GM18505 (cell line): Measurements from ENCODE around the gene CPZ.

ENCODE experiments used
- ATAC-seq: cut with Tn5 transposase; IDR thresholded peaks from one replicate; pipeline ENCODE4 v1.9.1; 2021; ENCODE audit not compliant: unreplicated experiment
- POLR2A ChIP-seq: IDR thresholded peaks from 4 replicates; pipeline ENCODE4 v1.6.1; 2011; ENCODE audit warnings: borderline replicate concordance; ENCODE audit not compliant: insufficient read depth, insufficient read length; ENCODE audit errors: extremely low read depth

CPZ gene

GRCh38 chr4:8587469-8588195 lies 4.9 kb upstream of the CPZ start:
- no peak for TF ChIP-seq POLR2A
- ATAC-seq = no peak

- TF ChIP-seq POLR2A = no peak
- no peak for ATAC-seq
Measured at GRCh38 chr4:8588196-8588470, 4.4 kb upstream of the CPZ start.

DNA sequence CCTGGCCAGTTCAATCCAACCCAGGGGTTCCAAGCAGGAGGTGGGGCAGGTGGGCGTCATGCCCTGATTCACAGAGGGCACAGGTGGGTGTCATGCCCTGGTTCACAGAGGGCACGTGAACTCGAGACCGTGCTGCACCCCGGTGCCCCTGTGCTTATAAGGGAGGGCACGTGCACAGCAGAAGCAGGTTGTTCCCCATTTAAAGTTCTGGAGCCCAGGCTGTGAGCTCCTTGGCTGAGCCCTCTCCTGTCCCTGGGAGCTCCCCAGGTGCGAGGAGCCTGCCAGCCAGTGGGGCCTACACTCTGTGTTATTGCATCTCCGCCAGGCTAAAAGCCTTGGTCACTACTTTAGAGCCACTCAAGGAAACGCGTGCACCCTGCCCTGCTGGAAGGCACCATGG lies 3.2 kb upstream of the CPZ start:
- no peak for ATAC-seq

DNA sequence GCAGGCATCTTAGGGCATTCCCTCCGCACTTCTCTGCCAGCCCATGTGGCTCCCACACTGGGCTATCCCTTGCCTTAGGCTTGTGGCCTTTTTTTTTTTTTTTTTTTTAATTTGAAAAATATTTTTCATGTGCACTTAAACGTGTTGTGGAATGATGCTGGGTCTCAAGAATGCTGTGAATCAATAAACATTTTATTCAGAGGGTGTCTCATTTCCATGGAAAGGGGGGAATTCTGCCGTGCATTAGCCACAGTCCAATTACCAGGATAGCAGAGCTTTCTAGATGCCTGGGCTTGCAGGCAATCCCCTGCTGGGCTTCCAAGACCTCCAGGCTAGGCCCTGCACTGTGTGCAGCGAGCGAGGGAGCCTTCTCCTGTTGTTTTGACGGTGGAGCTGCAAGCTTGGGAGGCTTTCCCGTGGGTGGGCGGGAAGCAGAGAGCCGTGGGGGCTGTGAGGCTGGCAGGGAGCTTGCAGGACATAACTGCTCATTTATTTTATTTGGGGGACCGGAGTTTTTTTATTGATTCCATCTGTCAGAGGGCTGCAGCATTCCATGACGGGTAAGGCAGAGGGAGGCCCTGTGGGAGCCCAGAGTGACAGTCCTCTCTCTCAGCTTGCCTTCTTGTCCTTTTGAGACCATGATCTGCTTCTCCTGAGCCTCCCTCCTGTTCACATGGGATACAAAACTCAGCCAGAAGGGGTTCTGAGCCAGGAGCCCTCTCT lies 2.6 kb upstream of the CPZ start:
- no peak for TF ChIP-seq POLR2A
- no peak for ATAC-seq

More for the DNA sequence above, 3.2 kb upstream of the CPZ start:
- TF ChIP-seq POLR2A = no peak

- ATAC-seq = no peak
- no peak for TF ChIP-seq POLR2A
Measured at GRCh38 chr4:8590546-8590880, 2.1 kb upstream of the CPZ start.

DNA sequence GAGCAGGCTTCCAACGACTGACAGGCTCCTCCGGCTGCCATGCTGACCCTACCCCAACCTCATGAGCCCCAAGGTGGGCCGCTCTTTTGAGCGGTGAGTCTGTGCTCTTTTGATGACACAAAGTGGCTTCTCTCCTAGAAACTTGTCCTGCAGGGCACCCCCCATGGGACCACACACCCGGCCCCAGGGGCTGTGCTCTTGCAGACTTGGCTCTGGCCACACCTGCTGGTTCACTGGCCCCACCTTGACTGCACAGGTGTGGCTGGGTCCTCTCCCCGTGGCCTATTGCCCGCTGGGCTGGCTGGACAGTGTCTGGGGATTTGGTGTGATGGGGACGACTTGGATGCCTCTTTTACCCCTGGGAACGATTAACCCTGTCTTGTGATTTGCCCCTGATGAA lies 1.5 kb upstream of the CPZ start:
- no peak for ATAC-seq
- TF ChIP-seq POLR2A = no peak

GRCh38 chr4:8591626-8592365 lies 769 bp upstream of the CPZ start:
- no peak for ATAC-seq

GRCh38 chr4:8593264-8594096 lies 915 bp downstream of the CPZ start:
- ATAC-seq = no peak
- no peak for TF ChIP-seq POLR2A

More at GRCh38 chr4:8591626-8592365, 769 bp upstream of the CPZ start:
- TF ChIP-seq POLR2A = no peak

- no peak for ATAC-seq
- no peak for TF ChIP-seq POLR2A
Measured at GRCh38 chr4:8594097-8595038, 1.8 kb downstream of the CPZ start.

DNA sequence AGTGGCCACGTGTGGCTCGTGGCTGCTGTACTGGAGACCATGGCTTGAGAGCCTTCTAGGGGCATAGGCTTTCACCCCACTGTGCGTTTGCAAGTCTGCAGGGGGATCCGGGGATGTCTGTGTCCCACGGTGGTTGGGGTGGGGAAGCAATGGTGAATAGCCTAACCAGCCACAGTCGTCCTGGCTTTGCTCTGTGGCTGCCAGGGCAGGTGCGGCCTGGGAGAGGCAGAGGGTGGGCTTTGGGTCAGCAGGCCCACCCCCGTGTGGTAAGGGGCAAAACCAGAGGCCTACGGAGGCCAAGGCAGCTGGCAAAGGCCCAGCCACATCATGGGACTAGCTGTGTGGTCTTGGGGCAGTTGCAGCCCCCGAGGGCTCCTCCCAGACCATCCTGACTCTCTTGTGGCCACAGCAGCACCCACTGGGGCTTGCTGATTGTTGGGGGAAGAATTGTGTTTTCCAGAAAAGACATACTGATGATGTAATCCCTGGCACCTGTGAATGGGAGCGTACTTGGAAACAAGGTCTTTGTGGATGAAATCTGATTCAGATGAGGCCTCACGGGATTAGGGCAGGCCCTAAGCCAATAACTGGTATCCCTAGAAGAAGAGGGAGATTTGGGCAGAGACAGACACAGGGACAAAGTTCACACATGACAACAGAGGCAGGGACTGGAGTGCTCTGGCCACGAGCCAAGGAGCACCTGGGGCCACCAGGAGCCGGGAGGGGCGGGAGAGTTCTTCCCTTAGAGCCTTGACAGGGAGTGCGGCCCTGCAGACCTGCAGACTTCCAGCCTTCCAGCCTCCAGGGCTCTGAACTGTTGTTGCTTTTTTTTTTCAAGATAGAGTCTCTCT lies 2.9 kb downstream of the CPZ start:
- TF ChIP-seq POLR2A = no peak
- ATAC-seq = no peak

GRCh38 chr4:8596891-8597290 lies 4.3 kb downstream of the CPZ start:
- no peak for TF ChIP-seq POLR2A
- ATAC-seq = no peak

DNA sequence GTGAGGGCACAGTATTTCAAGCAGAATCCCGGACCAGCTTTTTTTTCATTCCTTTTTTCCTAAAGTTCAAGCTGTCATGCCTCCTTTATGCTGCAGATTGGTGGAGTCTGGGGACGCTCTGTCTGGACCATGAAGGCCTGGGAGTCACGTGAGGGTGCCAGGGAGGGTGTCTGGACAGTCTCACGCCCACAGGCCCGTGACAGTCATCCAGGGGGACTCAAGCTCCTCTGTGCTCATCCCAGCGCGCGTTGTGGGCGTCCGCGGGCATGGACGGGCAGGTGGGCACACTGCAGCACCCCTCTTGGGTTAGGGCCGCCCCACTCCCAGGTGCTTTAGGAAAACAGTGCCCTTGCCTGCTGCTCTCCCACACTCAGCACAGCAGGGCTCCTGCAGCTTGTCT lies 4.8 kb downstream of the CPZ start:
- TF ChIP-seq POLR2A = no peak

DNA sequence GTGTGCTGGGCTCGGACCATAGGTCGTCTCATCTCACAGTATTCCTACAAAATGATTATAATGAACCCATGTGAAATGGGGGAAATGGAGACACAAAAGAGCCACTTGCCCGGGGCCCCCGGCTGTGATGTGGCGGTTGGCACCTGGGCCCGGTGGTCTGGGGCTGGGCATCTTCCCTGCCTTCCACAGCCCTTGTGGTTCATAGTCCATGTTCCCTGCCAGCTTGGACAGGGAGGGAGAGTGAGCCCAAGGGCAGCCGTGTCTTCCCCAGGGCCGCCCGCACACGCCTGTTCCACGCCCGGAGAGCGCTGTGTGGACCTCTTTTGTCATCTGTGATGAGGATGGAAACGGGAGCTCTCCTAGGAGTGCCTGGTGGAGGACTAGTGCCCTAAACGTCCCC lies 5.2 kb downstream of the CPZ start:
- no peak for ATAC-seq
- no peak for TF ChIP-seq POLR2A

More for the DNA sequence above, 4.8 kb downstream of the CPZ start:
- ATAC-seq = no peak
